GM12878 (cell line): ENCODE data around the gene CROCC. TPM values are rescaled to one million over a fixed set of nuclear protein-coding genes. Genes with fewer than 3 reads are reported as not detected.
A peak's percentile ranks its signal among the peaks of the same experiment; 100 is the strongest.

Experiments
- ATAC-seq: fragments of 200-7000 bp; cut with Tn5 transposase; 3 replicates; pipeline ENCODE4 v1.9.1; 2020; ENCODE audit warnings: mild to moderate bottlenecking, moderate library complexity
- BruUV-seq: library from RNA; stranded (reverse); fragments of 400-500 nt; replicated peaks from 2 replicates; lab custom pipeline; 2021; lab: Mats Ljungman, UMichigan
- CTCF ChIA-PET: fragments of 300-600 bp; sonication (Branson Sonifier 250); formaldehyde crosslinking; extraction: SDS; loops from one replicate; lab custom pipeline; 2021; ENCODE audit warnings: inconsistent platforms; lab: Yijun Ruan, JAX
- POLR2A ChIA-PET: fragments of 350-600 bp; formaldehyde crosslinking; extraction: SDS; loops from one replicate; lab custom pipeline; 2021; ENCODE audit warnings: inconsistent platforms; lab: Charles Lee
- RAD21 ChIA-PET: fragments of 300-600 bp; sonication (Branson Sonifier 250); formaldehyde crosslinking; loops from one replicate; lab custom pipeline; 2023; ENCODE audit warnings: antibody characterized with exemption; ENCODE audit not compliant: unreplicated experiment; lab: Charles Lee
- SMC1A ChIA-PET: fragments of 300-600 bp; sonication (Branson Sonifier 250); formaldehyde crosslinking; loops from one replicate; lab custom pipeline; 2023; ENCODE audit not compliant: unreplicated experiment, uncharacterized antibody; lab: Charles Lee
- DNase-seq: peaks from one replicate; pipeline ENCODE4 v3.0.0-alpha.2; 2011; ENCODE audit warnings: low read depth, low spot score
- FAIRE-seq: peaks from 3 replicates; lab custom pipeline; 2011; peaks lifted over from hg19 to GRCh38; lab: Jason Lieb, UNC
- H2AFZ ChIP-seq: 2 replicates; pipeline ENCODE4 v1.6.0; 2011; ENCODE audit warnings: low read depth, low read length, control low read depth; ENCODE audit not compliant: control insufficient read depth
- H3K27ac ChIP-seq: 2 replicates; pipeline ENCODE4 v1.5.1; 2011; ENCODE audit warnings: control low read depth; ENCODE audit not compliant: control insufficient read depth, insufficient read depth
- H3K27me3 ChIP-seq, 2 experiments: replicated peaks in 1 of 2; 2 replicates each; pipeline versions ENCODE4 v1.6.0 to v1.6.1; 2011; ENCODE audit warnings: low read length in 1 of 2; ENCODE audit not compliant: control insufficient read depth in 2 of 2, insufficient read depth in 2 of 2
- H3K36me3 ChIP-seq, 2 experiments: 2 replicates each; pipeline ENCODE4 v1.5.1; 2011; ENCODE audit warnings: low read length in 1 of 2; ENCODE audit not compliant: control insufficient read depth in 2 of 2, insufficient read depth in 2 of 2
- H3K4me1 ChIP-seq: 2 replicates; pipeline ENCODE4 v1.6.1; 2011; ENCODE audit warnings: mild to moderate bottlenecking, low read length, moderate library complexity, mixed read lengths; ENCODE audit not compliant: control insufficient read depth, insufficient read depth
- H3K4me2 ChIP-seq: 2 replicates; pipeline ENCODE4 v1.6.0; 2011; ENCODE audit warnings: control low read depth; ENCODE audit not compliant: control insufficient read depth, insufficient read depth
- H3K4me3 ChIP-seq: fragments of 200-600 bp; sonication (generic); 2 replicates; pipeline ENCODE4 v1.5.1; 2016
- H3K79me2 ChIP-seq: 2 replicates; pipeline ENCODE4 v1.6.0; 2011; ENCODE audit warnings: low read length; ENCODE audit not compliant: control insufficient read depth, insufficient read depth
- H3K9ac ChIP-seq: 2 replicates; pipeline ENCODE4 v1.8.0; 2011; ENCODE audit warnings: low read length, control low read depth, mixed read lengths; ENCODE audit not compliant: control insufficient read depth, insufficient read depth
- H3K9me3 ChIP-seq: replicated peaks from 3 replicates; pipeline ENCODE4 v1.5.1; 2011; ENCODE audit warnings: mild to moderate bottlenecking, low read length; ENCODE audit not compliant: control insufficient read depth, insufficient read depth
- H4K20me1 ChIP-seq: 2 replicates; pipeline ENCODE4 v1.6.0; 2011; ENCODE audit not compliant: control insufficient read depth, insufficient read depth
- BHLHE40 ChIP-seq, 2 experiments: fragments of 450-650 bp in 1 of 2; IDR thresholded peaks; 2 replicates each; pipeline ENCODE4 v1.6.1; 2011 to 2017; ENCODE audit warnings: low read depth in 2 of 2, borderline replicate concordance in 1 of 2, improper control_type of control experiment in 1 of 2, low read length in 1 of 2, mild to moderate bottlenecking in 1 of 2
- CREM ChIP-seq: IDR thresholded peaks from 2 replicates; pipeline ENCODE4 v1.6.1; 2014; ENCODE audit warnings: antibody characterized with exemption, low read depth
- DPF2 ChIP-seq: fragments of 450-650 bp; IDR thresholded peaks from 2 replicates; pipeline ENCODE4 v1.6.1; 2017; ENCODE audit warnings: mild to moderate bottlenecking
- E4F1 ChIP-seq: fragments of 450-650 bp; IDR thresholded peaks from 2 replicates; pipeline ENCODE4 v1.6.1; 2018; ENCODE audit warnings: borderline replicate concordance, mild to moderate bottlenecking; ENCODE audit not compliant: partially characterized antibody
- EGR1 ChIP-seq, 2 experiments: IDR thresholded peaks; 1 replicate in 1 of 2; 2 replicates in 1 of 2; pipeline ENCODE4 v1.6.1; 2011 to 2012; ENCODE audit warnings: low read depth in 2 of 2, low read length in 2 of 2, borderline replicate concordance in 1 of 2, mild to moderate bottlenecking in 1 of 2, moderate library complexity in 1 of 2
- GATAD2B ChIP-seq: fragments of 450-650 bp; conservative IDR thresholded peaks from 2 replicates; pipeline ENCODE4 v1.6.1; 2017; ENCODE audit warnings: low read depth, mild to moderate bottlenecking, moderate library complexity
- IKZF1 ChIP-seq: fragments of 450-650 bp; conservative IDR thresholded peaks from 2 replicates; pipeline ENCODE4 v1.6.1; 2017; ENCODE audit warnings: antibody characterized with exemption, mild to moderate bottlenecking
- JUNB ChIP-seq: IDR thresholded peaks from 2 replicates; pipeline ENCODE4 v1.6.1; 2016; ENCODE audit warnings: antibody characterized with exemption, mild to moderate bottlenecking
- MAX ChIP-seq: IDR thresholded peaks from 2 replicates; pipeline ENCODE4 v1.6.1; 2012; ENCODE audit warnings: low read depth, low read length, improper control_type of control experiment
- POLR2AphosphoS2 ChIP-seq: IDR thresholded peaks from 2 replicates; pipeline ENCODE4 v1.6.1; 2011; ENCODE audit warnings: low read depth, mild to moderate bottlenecking, low read length, improper control_type of control experiment, moderate library complexity
- RELA ChIP-seq: fragments of 450-650 bp; IDR thresholded peaks from 2 replicates; pipeline ENCODE4 v1.8.0; 2014; ENCODE audit warnings: borderline replicate concordance; ENCODE audit not compliant: partially characterized antibody
- SIX5 ChIP-seq: IDR thresholded peaks from 2 replicates; pipeline ENCODE4 v1.6.1; 2011; ENCODE audit warnings: mild to moderate bottlenecking, low read depth, low read length, moderate library complexity; ENCODE audit not compliant: severe bottlenecking
- SMARCA5 ChIP-seq: fragments of 450-650 bp; IDR thresholded peaks from 2 replicates; pipeline ENCODE4 v1.6.1; 2017; ENCODE audit warnings: mild to moderate bottlenecking
- SP1 ChIP-seq: IDR thresholded peaks from one replicate; pipeline ENCODE4 v1.6.1; 2011; ENCODE audit warnings: low read depth, low read length
- TARDBP ChIP-seq: IDR thresholded peaks from 2 replicates; pipeline ENCODE4 v1.6.1; 2016; ENCODE audit warnings: borderline replicate concordance
- YY1 ChIP-seq: IDR thresholded peaks from 2 replicates; pipeline ENCODE4 v1.6.1; 2011; ENCODE audit warnings: low read depth, mild to moderate bottlenecking, low read length
- ZBTB33 ChIP-seq: fragments of 450-650 bp; IDR thresholded peaks from 2 replicates; pipeline ENCODE4 v1.6.1; 2017; ENCODE audit warnings: mild to moderate bottlenecking
- ZNF217 ChIP-seq: fragments of 450-650 bp; IDR thresholded peaks from 2 replicates; pipeline ENCODE4 v1.6.1; 2017; ENCODE audit warnings: antibody characterized with exemption, mild to moderate bottlenecking
- ZNF24 ChIP-seq: fragments of 450-650 bp; IDR thresholded peaks from 2 replicates; pipeline ENCODE4 v1.6.1; 2017; ENCODE audit warnings: antibody characterized with exemption, mild to moderate bottlenecking
- ZSCAN29 ChIP-seq: fragments of 450-650 bp; IDR thresholded peaks from 2 replicates; pipeline ENCODE4 v1.6.1; 2017; ENCODE audit warnings: mild to moderate bottlenecking, moderate library complexity
- WGBS: methylation state at CpG from one replicate; pipeline ENCODE4 v1.1.6; 2016; ENCODE audit warnings: low lambda C conversion rate; ENCODE audit not compliant: insufficient replicate concordance, insufficient coverage; ENCODE audit errors: missing lambda C conversion rate; 5-methylcytosine and 5-hydroxymethylcytosine counted together
- in situ Hi-C: fragments of 300-500 bp; cut with MboI; formaldehyde crosslinking; loops from 9 replicates; pipeline ENCODE4 v1.14.3; 2018; ENCODE audit warnings: mixed read lengths
- intact Hi-C: fragments of 100-400 bp; cut with micrococcal nuclease; formaldehyde crosslinking; loops from one replicate; pipeline ENCODE4 v1.14.2; 2022; ENCODE audit not compliant: unreplicated experiment
- polyA plus RNA-seq, 11 experiments: library from polyadenylated mRNA; depleted of rRNA in 4 of 11; unstranded in 6 of 11; stranded (reverse) in 5 of 11; fragments of >200 nt; fragmentation: Nextera tagmentation in 4 of 11; fragmentation: Illumina TruSeq in 1 of 11; extraction: Ambion mirVana in 4 of 11; extraction: Trizol in 1 of 11; gene quantifications; 1 replicate in 1 of 11; 2 replicates in 10 of 11; pipeline versions ENCODE4 v1.2.1 to v1.2.3, GENCODE V29; 2011 to 2016; ENCODE audit warnings: inconsistent platforms in 2 of 11, missing spikeins in 2 of 11, low read depth in 1 of 11
- total RNA-seq, 4 experiments: library from RNA; depleted of rRNA in 3 of 4; stranded (reverse); fragments of >200 nt in 3 of 4; fragmentation: Illumina TruSeq in 1 of 4; extraction: Trizol in 1 of 4; gene quantifications; 2 replicates each; pipeline versions ENCODE4 v1.2.1 to v1.2.3, GENCODE V29; 2013 to 2021

The CROCC gene
- total and polyA plus RNA-seq, 10 of the 15 experiments (the other 5 are each of a cell fraction or from before 2014, with no cell fraction given): 0.04 to 5.5 (median 2.3) TPM

- Histone ChIP-seq H2AFZ (peak within 1 kb of the TSS; percentile 78), H3K27me3 (no peaks in the 10 kb centered on the region), H3K4me2 (peak within 1 kb of the TSS; percentile 92), H3K36me3 (no peaks in the 10 kb centered on the region), H3K9ac (peak within 1 kb of the TSS; percentile 40), H3K27ac (no peak within 1 kb of the TSS), H3K4me3 (peak within 1 kb of the TSS; percentile 87), H3K79me2 (peaks cover 2% of the 10 kb centered on the region), H4K20me1 (no peaks in the 10 kb centered on the region), H3K4me1 (peaks cover 22% of the 10 kb centered on the region), H3K9me3 (no peaks in the 10 kb centered on the region)
- WGBS: 2% methylated on average over 61 of the region's 94 CpGs
- BruUV-seq: no TSS peak
- ChIA-PET SMC1A (no interaction called here), POLR2A (no interaction called here), CTCF (interaction anchor here (1.1 kb wide), 1 partner anchor 51 kb away, joined by 3 read pairs; no protein-coding TSS in a partner anchor), RAD21 (no interaction called here)
- intact Hi-C loops (no loop called here), in situ Hi-C loops (no loop called here)
- DNase-seq (no peak), FAIRE-seq (peak; percentile 93), ATAC-seq (peak; percentile 98)
- TF ChIP-seq TARDBP (0 out of 2 replicates have a peak, but pooled peaks have one; percentile 18), BHLHE40 (IDR thresholded peaks at IDR 0.05; ENCODE audit: borderline replicate concordance in 1 of 2, low read depth in 2 of 2, low read length in 1 of 2) (peak in 1 of 2 experiments; percentile 65; a peak in 2 of 4 replicates), GATAD2B (peak; percentile 89), SMARCA5 (peak; percentile 77; the same call in 1 of the 2 replicates), DPF2 (0 out of 2 replicates have a peak, but pooled peaks have one; percentile 62), EGR1 (IDR thresholded peaks at IDR 0.05; ENCODE audit: borderline replicate concordance in 1 of 2, low read depth in 2 of 2, low read length in 2 of 2) (peak; percentile 65 to 68; a peak in 2 of 3 replicates), IKZF1 (peak; percentile 94), RELA (peak; percentile 54), MAX (0 out of 2 replicates have a peak, but pooled peaks have one; percentile 22), POLR2AphosphoS2 (no peak), ZBTB33 (no peak), SIX5 (peak; percentile 87), YY1 (peak; percentile 68), ZSCAN29 (0 out of 2 replicates have a peak, but pooled peaks have one; percentile 10), JUNB (no peak), CREM (peak; percentile 33; the same call in 1 of the 2 replicates), ZNF24 (0 out of 2 replicates have a peak, but pooled peaks have one; percentile 1), ZNF217 (0 out of 2 replicates have a peak, but pooled peaks have one; percentile 72), E4F1 (no peak), SP1 (no peak)
Observed at GRCh38 chr1:17011439-17012307, 89.9 kb downstream of the CROCC start, which contains the start of gene ATP13A2. TSS of gene ATP13A2 (minus strand) at chr1:17011928. CDS start at chr1:17011738, 190 bp downstream.
